Activated T-cell treated with anti-CD3 and anti-CD28 coated beads, Interleukin-2, amount 50 U/mL, for 24 hours (primary cell): Measurements from ENCODE around the gene ATP2A2.
A peak's percentile ranks its signal among the peaks of the same experiment; 100 is the strongest.

Experiments used
- DNase-seq: peaks from one replicate; pipeline ENCODE4 v3.0.0-alpha.2; 2020
- H3K27ac Mint-ChIP-seq: 2 replicates; pipeline ENCODE4 v1.8.0; 2020; ENCODE audit warnings: mild to moderate bottlenecking, mixed read lengths
- H3K27me3 Mint-ChIP-seq: 2 replicates; pipeline ENCODE4 v1.8.0; 2020; ENCODE audit warnings: mixed read lengths
- H3K36me3 Mint-ChIP-seq: 2 replicates; pipeline ENCODE4 v1.8.0; 2020; ENCODE audit warnings: low read depth, mixed read lengths
- H3K4me1 Mint-ChIP-seq: 2 replicates; pipeline ENCODE4 v1.8.0; 2020; ENCODE audit warnings: low read depth, mixed read lengths
- H3K4me3 Mint-ChIP-seq: 2 replicates; pipeline ENCODE4 v1.8.0; 2020; ENCODE audit warnings: mild to moderate bottlenecking, moderate library complexity, mixed read lengths
- H3K9me3 Mint-ChIP-seq: 2 replicates; pipeline ENCODE4 v1.8.0; 2020; ENCODE audit warnings: mixed read lengths

Gene ATP2A2

GRCh38 chr12:110280779-110281548, at the start of gene ATP2A2:
ATP2A2 (plus strand) TSS chr12:110281247; CDS start chr12:110281790, 543 bp downstream.
- H3K36me3 Mint-ChIP-seq: peaks cover 43% of the 10 kb centered on the region
- peaks cover 40% of the 10 kb centered on the region for H3K4me1 Mint-ChIP-seq
- peak; percentile 91 for DNase-seq
- no peaks in the 10 kb centered on the region for H3K9me3 Mint-ChIP-seq
- no peaks in the 10 kb centered on the region for H3K27me3 Mint-ChIP-seq
- peak within 1 kb of the TSS; percentile 89 for H3K4me3 Mint-ChIP-seq
- peak within 1 kb of the TSS; percentile 95 for H3K27ac Mint-ChIP-seq

- H3K4me3 Mint-ChIP-seq: no peak overlapping the region
- H3K27ac Mint-ChIP-seq: no peak overlapping the region
- H3K36me3 Mint-ChIP-seq: no peaks in the 10 kb centered on the region
- H3K4me1 Mint-ChIP-seq: no peaks in the 10 kb centered on the region
- no peak for DNase-seq
- no peaks in the 10 kb centered on the region for H3K9me3 Mint-ChIP-seq
- H3K27me3 Mint-ChIP-seq: no peaks in the 10 kb centered on the region
Observed at GRCh38 chr12:110233212-110233903, 47.7 kb upstream of the ATP2A2 start.

GRCh38 chr12:110234331-110234751, 46.7 kb upstream of the ATP2A2 start:
- no peaks in the 10 kb centered on the region for H3K9me3 Mint-ChIP-seq
- no peaks in the 10 kb centered on the region for H3K27me3 Mint-ChIP-seq
- no peaks in the 10 kb centered on the region for H3K36me3 Mint-ChIP-seq
- no peak for DNase-seq
- no peak overlapping the region for H3K27ac Mint-ChIP-seq
- no peak overlapping the region for H3K4me3 Mint-ChIP-seq
- H3K4me1 Mint-ChIP-seq: no peaks in the 10 kb centered on the region

- H3K36me3 Mint-ChIP-seq: no peaks in the 10 kb centered on the region
- H3K9me3 Mint-ChIP-seq: no peaks in the 10 kb centered on the region
- no peak for DNase-seq
- no peaks in the 10 kb centered on the region for H3K27me3 Mint-ChIP-seq
- no peak overlapping the region for H3K27ac Mint-ChIP-seq
- no peaks in the 10 kb centered on the region for H3K4me1 Mint-ChIP-seq
- no peak overlapping the region for H3K4me3 Mint-ChIP-seq
Observed at GRCh38 chr12:110234755-110235154, 46.3 kb upstream of the ATP2A2 start.

GRCh38 chr12:110235383-110235782, 45.7 kb upstream of the ATP2A2 start:
- Mint-ChIP-seq H3K4me1 (no peaks in the 10 kb centered on the region), H3K4me3 (no peak overlapping the region), H3K36me3 (no peaks in the 10 kb centered on the region), H3K27ac (no peak overlapping the region), H3K27me3 (no peaks in the 10 kb centered on the region), H3K9me3 (no peaks in the 10 kb centered on the region)
- DNase-seq: no peak

GRCh38 chr12:110243227-110243626, 37.8 kb upstream of the ATP2A2 start:
- Mint-ChIP-seq H3K27me3 (no peaks in the 10 kb centered on the region), H3K9me3 (no peaks in the 10 kb centered on the region), H3K36me3 (no peaks in the 10 kb centered on the region), H3K27ac (no peak overlapping the region), H3K4me3 (no peak overlapping the region), H3K4me1 (no peaks in the 10 kb centered on the region)
- DNase-seq: no peak

GRCh38 chr12:110244372-110244771, 36.7 kb upstream of the ATP2A2 start:
- Mint-ChIP-seq H3K27me3 (no peaks in the 10 kb centered on the region), H3K9me3 (no peaks in the 10 kb centered on the region), H3K4me1 (no peaks in the 10 kb centered on the region), H3K36me3 (no peaks in the 10 kb centered on the region), H3K27ac (no peak overlapping the region), H3K4me3 (no peak overlapping the region)
- no peak for DNase-seq

GRCh38 chr12:110244829-110245228, 36.2 kb upstream of the ATP2A2 start:
- no peaks in the 10 kb centered on the region for H3K27me3 Mint-ChIP-seq
- H3K27ac Mint-ChIP-seq: no peak overlapping the region
- H3K36me3 Mint-ChIP-seq: no peaks in the 10 kb centered on the region
- no peaks in the 10 kb centered on the region for H3K9me3 Mint-ChIP-seq
- H3K4me3 Mint-ChIP-seq: no peak overlapping the region
- DNase-seq: no peak
- no peaks in the 10 kb centered on the region for H3K4me1 Mint-ChIP-seq

GRCh38 chr12:110245369-110245772, 35.7 kb upstream of the ATP2A2 start:
- peak; percentile 61 for DNase-seq
- H3K9me3 Mint-ChIP-seq: no peaks in the 10 kb centered on the region
- no peaks in the 10 kb centered on the region for H3K4me1 Mint-ChIP-seq
- H3K27ac Mint-ChIP-seq: no peak overlapping the region
- H3K36me3 Mint-ChIP-seq: no peaks in the 10 kb centered on the region
- no peak overlapping the region for H3K4me3 Mint-ChIP-seq
- H3K27me3 Mint-ChIP-seq: no peaks in the 10 kb centered on the region

- Mint-ChIP-seq H3K4me3 (no peak overlapping the region), H3K27ac (no peak overlapping the region), H3K9me3 (no peaks in the 10 kb centered on the region), H3K36me3 (no peaks in the 10 kb centered on the region), H3K4me1 (no peaks in the 10 kb centered on the region), H3K27me3 (no peaks in the 10 kb centered on the region)
- DNase-seq: no peak
Observed at GRCh38 chr12:110246636-110247339, 34.3 kb upstream of the ATP2A2 start.

- no peak for DNase-seq
- Mint-ChIP-seq H3K4me3 (no peak overlapping the region), H3K9me3 (no peaks in the 10 kb centered on the region), H3K27me3 (no peaks in the 10 kb centered on the region), H3K36me3 (no peaks in the 10 kb centered on the region), H3K4me1 (no peaks in the 10 kb centered on the region), H3K27ac (no peak overlapping the region)
Observed at GRCh38 chr12:110247340-110248095, 33.5 kb upstream of the ATP2A2 start.

GRCh38 chr12:110248096-110248447, 33.0 kb upstream of the ATP2A2 start:
- no peak for DNase-seq
- Mint-ChIP-seq H3K9me3 (no peaks in the 10 kb centered on the region), H3K27me3 (no peaks in the 10 kb centered on the region), H3K4me3 (no peak overlapping the region), H3K36me3 (no peaks in the 10 kb centered on the region), H3K27ac (no peak overlapping the region), H3K4me1 (no peaks in the 10 kb centered on the region)

GRCh38 chr12:110249105-110249504, 31.9 kb upstream of the ATP2A2 start:
- DNase-seq: no peak
- no peak overlapping the region for H3K27ac Mint-ChIP-seq

GRCh38 chr12:110249716-110250225, 31.3 kb upstream of the ATP2A2 start:
- Mint-ChIP-seq H3K4me3 (no peak overlapping the region), H3K27ac (no peak overlapping the region), H3K36me3 (no peaks in the 10 kb centered on the region), H3K27me3 (no peaks in the 10 kb centered on the region), H3K4me1 (no peaks in the 10 kb centered on the region), H3K9me3 (no peaks in the 10 kb centered on the region)
- DNase-seq: no peak

More at GRCh38 chr12:110249105-110249504, 31.9 kb upstream of the ATP2A2 start:
- Mint-ChIP-seq H3K36me3 (no peaks in the 10 kb centered on the region), H3K9me3 (no peaks in the 10 kb centered on the region), H3K27me3 (no peaks in the 10 kb centered on the region), H3K4me3 (no peak overlapping the region), H3K4me1 (no peaks in the 10 kb centered on the region)
